HFF-Myc (cell line): ENCODE data around the gene THTPA.

ENCODE experiments used
- DNase-seq: peaks from one replicate; pipeline ENCODE4 v3.0.0-alpha.2; 2011; ENCODE audit warnings: low read depth; ENCODE audit errors: extremely low read depth
- H3K4me3 ChIP-seq: replicated peaks from 2 replicates; pipeline ENCODE4 v1.5.1; 2011; ENCODE audit warnings: low read depth, mild to moderate bottlenecking, control low read depth, low read length
- TF ChIP-seq, protein P1 (sequence below): IDR thresholded peaks from 2 replicates; pipeline ENCODE4 v1.5.1; 2012; ENCODE audit warnings: mild to moderate bottlenecking, low read depth, low read length, control low read depth; ENCODE audit errors: missing control alignments

THTPA gene

DNA sequence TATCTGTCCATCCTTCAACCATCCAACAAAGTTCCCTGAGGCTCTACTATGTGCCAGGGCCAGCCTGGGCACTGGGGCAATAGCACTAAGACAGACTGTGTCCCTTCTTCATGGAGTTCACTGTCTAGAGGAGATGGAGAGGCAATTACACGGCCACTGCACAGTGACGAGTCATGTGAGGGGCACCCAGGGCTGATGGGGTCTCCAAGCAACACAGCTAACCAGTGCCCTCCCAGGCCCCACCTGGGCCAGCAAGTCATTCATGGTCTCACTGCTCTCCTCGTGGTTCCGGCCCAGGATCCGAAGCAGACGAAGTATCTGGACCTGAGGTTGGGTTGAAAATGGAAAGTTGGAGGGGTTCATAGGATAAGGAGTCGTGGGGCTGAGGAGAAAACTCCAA lies 8.8 kb downstream of the THTPA start:
- no peak overlapping the region for H3K4me3 ChIP-seq
- TF ChIP-seq, protein P1, sequence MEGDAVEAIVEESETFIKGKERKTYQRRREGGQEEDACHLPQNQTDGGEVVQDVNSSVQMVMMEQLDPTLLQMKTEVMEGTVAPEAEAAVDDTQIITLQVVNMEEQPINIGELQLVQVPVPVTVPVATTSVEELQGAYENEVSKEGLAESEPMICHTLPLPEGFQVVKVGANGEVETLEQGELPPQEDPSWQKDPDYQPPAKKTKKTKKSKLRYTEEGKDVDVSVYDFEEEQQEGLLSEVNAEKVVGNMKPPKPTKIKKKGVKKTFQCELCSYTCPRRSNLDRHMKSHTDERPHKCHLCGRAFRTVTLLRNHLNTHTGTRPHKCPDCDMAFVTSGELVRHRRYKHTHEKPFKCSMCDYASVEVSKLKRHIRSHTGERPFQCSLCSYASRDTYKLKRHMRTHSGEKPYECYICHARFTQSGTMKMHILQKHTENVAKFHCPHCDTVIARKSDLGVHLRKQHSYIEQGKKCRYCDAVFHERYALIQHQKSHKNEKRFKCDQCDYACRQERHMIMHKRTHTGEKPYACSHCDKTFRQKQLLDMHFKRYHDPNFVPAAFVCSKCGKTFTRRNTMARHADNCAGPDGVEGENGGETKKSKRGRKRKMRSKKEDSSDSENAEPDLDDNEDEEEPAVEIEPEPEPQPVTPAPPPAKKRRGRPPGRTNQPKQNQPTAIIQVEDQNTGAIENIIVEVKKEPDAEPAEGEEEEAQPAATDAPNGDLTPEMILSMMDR: no peak
- no peak for DNase-seq

DNA sequence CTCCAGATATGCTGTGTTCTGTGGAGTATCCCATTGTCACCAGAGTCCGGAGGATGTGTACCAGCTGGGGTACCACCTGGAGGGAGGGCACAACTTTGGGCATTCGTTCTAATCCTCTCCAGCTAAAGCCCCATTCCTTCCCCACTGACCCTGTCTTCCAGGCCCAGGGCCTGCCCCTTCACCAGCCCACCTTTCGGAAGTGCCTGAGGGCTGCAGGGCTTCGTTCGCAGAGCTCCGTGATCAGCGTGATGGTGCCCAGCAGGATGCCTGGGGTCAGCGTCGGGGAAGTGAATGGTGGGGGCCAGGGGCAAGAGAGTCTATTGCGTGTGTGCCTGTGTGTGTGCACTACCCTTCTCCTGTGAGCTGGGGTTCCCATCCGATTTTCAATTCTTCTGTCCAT lies 9.6 kb downstream of the THTPA start:
- no peak for DNase-seq
- H3K4me3 ChIP-seq: no peak overlapping the region
- TF ChIP-seq, protein P1: no peak

DNA sequence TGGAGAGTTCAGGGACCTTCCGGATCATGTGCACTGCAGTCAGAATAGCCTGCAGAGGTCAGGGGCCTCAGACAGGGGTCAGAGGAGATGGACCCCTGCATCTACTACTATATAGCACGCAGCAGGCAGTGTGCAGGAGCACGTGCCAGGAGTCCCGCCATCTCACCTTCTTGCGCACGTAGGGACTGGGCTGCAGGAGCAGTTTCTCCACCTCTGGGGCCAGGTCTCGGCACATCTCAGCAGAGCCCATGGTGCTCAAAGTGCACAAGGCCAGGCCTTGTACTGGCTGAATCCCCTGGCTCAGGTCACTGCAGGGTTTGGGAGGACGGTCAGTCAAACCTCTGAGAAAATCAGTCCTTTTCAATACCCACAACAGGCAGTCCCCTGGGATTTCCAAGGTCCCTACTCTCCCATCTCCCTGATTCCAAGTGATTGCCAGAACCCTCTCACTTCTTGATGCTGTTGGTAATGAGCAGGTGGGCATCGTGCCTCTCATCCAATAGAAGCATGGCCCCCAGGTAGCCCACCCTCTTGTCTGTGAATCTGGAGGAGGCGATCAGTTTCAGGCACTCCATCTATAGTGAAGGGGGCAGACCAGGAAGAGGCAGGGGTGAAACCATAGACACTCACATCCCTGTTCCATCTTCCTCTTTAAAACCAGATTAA lies 10.2 kb downstream of the THTPA start:
- no peak overlapping the region for H3K4me3 ChIP-seq
- TF ChIP-seq, protein P1: no peak
- no peak for DNase-seq

DNA sequence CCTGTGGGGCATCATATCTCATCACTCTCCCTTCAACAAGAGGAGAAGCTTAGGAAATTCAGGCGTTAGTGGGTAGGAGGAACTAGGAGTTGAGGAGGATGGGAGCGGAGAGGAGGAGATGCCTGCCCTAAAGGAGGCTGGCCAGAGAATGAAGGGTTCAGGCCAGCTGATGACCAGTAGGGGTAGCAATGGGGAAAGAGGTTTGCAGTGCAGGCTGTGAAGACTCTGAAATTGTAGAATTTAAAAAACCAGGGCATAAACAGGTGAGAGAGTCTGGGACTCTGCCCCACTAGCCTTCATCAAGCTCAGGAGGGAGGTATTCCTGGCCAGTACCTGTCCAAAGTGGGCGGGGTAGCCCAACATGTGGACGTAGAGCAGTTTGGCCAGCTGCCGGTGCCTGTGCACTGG lies 10.7 kb downstream of the THTPA start:
- TF ChIP-seq, protein P1: no peak
- DNase-seq: no peak
- H3K4me3 ChIP-seq: peak overlapping the region; percentile 48

DNA sequence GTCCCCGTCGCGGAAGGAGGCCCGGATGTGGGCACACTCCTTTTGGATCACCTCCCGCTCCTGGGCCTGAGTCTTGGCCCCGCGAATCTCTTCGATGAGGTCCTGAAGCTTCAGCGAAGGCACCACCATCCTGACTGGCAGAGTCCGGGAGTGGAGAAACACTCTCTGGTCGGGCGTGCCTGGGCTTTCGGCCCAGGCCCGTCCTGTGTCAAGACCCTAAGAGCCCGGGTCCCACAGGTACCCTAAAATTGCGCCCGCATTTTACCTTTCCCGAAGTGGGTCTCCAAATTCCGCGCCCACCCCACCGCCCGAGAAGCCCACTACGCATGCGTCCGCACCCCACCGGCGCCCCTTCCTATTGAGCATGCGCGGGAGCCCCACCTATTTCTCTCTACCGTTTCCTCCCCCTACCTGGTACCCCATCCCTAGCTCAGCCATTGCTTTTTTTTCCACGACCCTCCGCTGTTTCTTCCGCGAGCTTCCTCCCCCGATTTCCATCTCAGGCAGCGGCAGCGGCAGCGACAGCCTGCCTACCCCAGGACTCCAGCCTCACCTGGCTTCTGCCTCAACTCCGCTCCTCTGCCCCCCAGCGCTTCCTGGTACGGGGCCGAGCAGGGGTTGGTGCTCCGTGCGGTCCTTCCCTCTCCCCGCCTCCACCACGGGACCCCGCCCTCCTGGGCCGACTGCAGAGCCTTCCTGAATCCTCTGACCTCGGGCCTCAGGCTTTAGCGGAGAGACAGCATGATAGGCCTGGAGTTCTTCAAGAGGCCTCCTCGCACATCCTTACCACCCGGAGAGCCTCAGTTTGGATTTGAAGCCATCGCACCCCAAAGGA lies 11.3 kb downstream of the THTPA start, which contains the start of gene AP1G2:
TSS of gene AP1G2 (minus strand) at position 606 of the 835 bp plus-strand sequence. CDS start at position 129, 477 bp downstream.
- TF ChIP-seq, protein P1: no peak
- peak within 1 kb of the TSS; percentile 48 for H3K4me3 ChIP-seq
- DNase-seq: no peak

DNA sequence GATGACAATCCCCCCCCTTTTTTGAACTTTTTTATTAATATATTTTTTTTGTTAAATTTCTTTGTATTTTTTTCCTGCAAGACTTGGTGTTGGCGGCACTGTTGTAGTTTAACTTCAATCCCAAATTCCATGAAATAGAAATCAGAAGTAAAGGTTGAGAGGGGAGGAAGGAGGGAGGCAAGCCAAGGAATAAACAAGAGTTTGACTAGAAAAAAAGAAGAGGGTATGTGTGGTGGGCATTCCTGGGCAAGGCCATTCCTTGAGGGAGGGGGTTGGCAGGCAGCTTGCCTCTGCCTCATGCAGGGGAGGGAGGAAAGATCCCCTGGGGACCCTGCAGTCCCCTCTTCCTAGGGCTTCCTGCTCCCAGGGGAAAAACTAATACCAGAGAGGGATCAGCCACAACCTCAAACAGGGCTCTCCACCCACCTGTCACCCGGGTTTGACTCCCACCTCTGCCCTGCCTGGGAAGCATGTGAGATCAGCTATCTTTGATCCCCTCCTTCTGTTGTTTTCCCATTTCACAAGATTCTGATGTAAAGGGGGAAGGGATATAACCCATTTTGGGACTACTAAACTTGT lies 12.0 kb downstream of the THTPA start:
- TF ChIP-seq, protein P1: no peak
- peak overlapping the region; percentile 48; the same call in 1 of the 2 replicates for H3K4me3 ChIP-seq
- DNase-seq: no peak
